GM19467 (cell line): Measurements from ENCODE around the gene CD209.
A peak's percentile ranks its signal among the peaks of the same experiment; 100 is the strongest.

ENCODE experiments used
- ATAC-seq: cut with Tn5 transposase; IDR thresholded peaks from one replicate; pipeline ENCODE4 v1.9.1; 2021; ENCODE audit warnings: mild to moderate bottlenecking, moderate library complexity; ENCODE audit not compliant: unreplicated experiment

CD209 gene

DNA sequence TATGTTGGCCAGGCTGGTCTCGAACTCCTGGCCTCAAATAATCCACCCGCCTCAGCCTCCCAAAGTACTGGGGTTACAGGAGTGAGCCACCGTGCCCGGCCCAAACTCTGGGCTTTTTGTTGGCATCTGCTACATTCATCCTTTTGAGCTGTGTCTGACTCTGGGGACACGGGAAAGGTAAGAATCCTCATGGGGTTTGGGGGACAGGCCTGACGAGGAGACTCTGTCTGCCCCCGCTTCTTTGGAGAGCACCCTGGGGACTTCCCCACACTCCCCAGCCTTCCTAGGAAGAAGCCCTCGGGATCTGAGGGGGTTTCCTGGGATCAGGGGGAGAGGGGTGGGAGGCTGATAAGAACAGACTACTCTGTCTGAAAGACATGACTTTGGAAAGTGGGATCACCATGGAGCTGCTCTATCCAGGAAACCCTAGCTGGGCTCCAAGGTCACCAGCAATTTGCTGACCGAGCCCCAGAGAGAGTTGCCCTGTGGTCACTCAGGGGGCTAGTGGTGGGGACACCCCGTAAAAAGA, 37.3 kb downstream of the CD209 start:
- no peak for ATAC-seq

DNA sequence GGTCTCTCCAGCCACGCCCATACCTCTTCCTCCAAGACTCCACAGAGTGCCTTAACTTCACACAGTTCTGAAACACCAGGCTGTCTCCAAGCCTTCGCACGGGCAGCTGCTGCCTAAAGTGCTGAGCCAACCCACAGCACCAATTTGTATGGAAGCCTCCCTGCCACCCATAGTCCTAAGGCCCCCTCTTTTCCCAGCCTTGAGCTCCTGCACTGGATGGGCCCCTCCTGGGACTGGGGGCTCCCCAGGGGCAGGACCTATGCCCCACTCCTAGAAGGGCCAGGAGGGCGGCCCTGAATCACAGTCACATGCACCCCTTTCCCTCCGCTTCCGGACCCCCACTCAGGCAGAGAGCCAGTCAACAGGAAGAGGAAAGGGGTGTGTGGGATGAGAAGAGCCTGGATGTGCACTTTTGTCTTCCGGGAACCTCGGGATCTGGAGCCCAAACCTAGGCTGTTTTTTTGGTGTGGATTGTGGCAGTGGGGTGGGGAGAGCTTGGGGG, 40.3 kb downstream of the CD209 start:
- no peak for ATAC-seq

DNA sequence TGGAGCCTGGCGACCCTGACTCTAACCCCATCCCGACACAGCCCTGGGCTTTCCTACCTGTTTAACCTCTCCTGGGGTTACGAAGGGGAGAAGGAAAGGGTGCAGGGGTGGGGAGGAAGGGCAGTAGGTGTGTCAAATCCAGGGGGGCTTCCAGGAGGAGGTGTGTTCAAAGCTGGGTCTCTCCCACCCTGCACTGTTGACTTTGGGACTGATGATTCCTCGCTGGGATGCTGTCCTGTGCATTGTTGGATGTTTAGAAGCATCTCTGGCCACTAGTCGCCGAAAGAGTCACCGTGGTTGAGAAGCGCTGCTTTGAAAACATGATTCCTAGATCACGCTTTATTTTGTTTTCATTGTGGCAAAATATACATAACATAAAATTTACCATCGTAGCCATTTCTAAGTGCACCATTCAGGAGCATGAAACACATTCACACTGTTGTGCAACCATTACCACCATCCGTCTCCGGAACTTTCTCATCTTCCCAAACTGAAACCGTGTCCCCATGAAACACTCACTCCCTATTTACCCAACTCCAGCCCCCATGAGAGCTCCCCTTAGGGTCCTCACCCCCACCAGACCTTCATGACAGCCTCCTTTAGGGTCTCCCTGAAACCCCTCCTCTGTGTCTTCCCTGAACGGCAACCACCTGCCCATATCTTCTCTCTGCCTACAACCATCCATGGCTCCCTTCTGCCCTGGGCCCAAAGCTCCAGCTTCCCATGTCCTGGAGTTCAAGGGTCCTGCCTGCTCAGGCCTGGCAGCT, 41.0 kb downstream of the CD209 start:
- ATAC-seq = no peak

DNA sequence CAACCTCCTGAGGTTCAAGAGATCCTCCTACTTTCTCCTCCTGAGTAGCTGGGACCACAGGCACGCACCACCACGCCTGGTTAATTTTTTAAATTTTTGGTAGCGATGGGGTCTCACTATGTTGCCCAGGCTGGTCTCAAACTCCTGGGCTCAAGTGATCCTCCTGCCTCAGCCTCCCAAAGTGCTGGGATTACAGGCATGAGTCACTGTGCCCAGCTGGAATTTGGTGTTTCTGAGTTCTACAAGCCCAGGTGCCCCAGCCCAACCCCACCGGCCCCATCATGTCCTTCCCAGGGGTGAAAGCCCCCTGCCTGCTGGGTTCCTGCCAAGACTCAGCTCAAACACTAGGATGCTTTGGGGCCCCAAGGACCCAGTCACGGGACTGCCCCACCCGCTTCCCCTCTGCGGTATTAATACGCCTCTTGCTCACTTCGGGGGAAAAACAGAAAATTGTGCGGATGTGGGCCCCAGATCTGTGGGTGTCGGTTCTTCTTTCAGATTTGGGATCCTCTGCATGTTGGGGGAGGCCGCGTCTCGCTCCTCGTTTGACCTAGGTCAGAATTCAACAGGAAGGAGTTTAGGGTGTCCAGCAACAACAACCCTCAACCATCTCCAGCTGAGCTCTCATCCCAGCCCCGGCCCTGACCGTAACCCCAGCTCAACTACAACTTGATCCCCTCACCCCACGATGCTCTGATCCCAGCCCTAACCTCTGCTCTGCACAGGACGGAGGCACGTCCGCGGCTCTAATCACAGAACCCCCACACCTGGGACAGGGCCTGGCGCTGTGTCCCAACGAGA, 41.7 kb downstream of the CD209 start:
- peak; percentile 41 for ATAC-seq

DNA sequence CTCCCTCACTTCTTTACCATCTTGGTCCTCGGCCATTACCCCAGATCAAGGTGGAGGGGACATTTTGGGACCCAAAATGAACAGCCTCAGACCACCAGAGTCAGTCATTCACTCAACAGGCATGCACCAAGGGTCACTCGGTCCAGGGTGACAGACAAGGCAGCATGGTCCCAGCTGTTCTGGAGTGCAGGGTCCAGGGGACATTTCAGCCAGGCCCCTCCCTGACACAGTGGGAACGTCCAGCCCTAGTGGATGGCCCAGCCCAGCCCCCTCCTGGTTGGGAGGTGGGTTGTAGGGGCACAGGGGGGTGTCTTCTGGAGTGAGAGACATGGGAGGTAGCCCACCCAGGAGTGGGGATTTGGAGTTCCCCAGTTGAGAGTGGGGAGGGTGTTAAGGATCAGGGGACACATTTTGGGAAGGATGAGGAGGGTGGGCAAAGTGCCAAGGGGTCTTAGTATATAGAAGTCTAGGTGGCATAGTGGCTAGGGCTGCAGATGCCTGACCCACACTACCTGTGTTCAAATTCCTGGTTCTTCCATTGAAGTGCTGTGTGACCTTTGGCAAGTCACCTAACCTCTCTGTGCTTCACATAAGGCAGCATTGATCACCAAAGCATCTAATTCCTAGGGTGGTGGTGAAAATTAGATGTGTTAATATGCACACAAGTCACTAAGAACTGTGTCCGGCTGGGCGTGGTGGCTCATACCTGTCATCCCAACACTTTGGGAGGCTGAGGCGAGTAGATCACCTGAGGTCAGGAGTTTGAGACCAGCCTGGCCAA, 42.9 kb downstream of the CD209 start:
- ATAC-seq = no peak

DNA sequence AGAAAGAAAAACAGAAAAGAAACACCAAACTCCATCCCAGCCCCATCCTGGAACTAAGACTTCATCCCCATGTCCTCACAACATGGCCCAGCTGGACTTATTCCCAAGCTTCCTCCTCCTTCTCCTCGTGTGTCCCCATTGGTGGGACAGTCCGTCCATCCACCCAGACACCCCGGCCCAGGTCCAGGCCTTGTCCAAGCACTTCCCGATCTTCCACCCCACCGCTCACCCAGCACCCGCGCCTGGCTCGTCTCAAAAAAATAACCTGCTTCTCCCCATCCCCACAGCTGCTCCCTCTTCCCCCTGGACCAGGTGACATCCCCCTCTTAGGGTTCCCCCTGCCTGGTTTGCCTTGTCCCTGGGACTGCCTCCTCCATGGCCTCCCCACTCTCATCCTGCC, 44.0 kb downstream of the CD209 start:
- no peak for ATAC-seq

DNA sequence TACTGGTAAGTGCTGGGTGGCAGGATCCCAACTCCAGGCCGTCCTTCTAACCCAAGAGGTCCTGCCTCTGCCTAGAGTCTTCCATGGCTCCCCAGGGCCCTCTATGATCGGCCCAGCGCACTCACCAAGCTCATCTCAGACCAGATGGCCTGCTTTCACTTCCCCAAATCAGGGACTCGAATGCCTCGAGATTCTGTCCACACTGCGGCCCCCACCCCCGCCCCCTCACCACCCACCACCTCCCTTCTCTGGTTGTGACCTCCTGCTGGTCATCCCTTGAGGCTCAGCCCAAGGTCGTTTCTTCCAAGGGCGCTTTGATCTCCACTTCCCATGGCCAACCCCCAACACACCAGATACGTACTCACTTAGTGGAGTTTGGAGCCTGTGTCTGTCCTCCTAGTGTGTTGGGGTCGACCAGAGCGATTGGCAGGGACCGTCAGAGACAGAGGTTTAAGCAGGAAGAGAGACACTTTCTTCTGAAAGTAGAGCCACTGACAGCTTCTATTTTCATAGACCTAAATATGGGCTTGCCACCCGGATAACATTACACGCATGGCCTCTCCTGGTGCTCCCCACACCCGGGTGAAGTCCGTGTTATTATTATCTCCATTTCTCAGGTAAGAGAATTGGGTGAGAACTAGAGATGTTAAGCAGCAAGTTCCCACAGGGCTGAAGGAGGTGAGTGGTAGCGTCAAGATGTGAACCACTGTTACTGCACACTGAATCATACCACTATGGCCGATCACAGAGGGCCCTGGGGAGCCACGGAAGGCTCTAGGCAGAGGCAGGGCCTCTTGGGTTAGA, 45.5 kb downstream of the CD209 start, which contains the start of gene FCER2:
TSS of gene FCER2 (minus strand) at position 478 of the 804 bp plus-strand sequence. CDS start 2,371 bp downstream, outside the sequence.
- peak; percentile 53 for ATAC-seq

DNA sequence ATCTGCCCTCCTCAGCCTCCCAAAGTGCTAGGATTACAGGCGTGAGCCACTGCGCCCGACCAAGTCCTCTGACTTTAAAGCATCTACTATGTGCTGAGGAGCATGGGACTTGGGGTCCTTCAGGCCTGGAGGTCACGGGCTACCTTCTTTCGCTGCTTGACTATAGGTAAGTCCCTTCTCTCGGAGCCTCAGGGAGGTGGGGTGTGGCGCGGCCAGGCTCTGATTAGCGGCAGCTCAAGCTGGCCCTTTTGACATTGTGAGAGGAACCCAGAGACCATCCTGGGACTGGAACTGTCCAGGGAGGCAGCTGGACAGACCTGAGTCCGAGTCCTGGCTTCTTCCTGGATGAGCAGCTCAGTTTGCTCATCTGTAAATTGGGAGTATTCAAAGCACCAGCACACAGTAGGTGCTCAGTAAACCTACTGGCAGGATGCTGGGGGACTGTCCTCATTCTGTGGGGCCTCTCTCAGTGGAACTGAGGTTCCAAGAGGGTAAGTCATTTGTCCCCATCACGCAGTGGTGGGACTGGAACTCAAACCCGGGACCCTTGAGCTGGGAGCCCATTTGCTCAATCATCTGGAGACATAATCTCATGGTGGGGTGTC, 46.2 kb downstream of the CD209 start:
- no peak for ATAC-seq

DNA sequence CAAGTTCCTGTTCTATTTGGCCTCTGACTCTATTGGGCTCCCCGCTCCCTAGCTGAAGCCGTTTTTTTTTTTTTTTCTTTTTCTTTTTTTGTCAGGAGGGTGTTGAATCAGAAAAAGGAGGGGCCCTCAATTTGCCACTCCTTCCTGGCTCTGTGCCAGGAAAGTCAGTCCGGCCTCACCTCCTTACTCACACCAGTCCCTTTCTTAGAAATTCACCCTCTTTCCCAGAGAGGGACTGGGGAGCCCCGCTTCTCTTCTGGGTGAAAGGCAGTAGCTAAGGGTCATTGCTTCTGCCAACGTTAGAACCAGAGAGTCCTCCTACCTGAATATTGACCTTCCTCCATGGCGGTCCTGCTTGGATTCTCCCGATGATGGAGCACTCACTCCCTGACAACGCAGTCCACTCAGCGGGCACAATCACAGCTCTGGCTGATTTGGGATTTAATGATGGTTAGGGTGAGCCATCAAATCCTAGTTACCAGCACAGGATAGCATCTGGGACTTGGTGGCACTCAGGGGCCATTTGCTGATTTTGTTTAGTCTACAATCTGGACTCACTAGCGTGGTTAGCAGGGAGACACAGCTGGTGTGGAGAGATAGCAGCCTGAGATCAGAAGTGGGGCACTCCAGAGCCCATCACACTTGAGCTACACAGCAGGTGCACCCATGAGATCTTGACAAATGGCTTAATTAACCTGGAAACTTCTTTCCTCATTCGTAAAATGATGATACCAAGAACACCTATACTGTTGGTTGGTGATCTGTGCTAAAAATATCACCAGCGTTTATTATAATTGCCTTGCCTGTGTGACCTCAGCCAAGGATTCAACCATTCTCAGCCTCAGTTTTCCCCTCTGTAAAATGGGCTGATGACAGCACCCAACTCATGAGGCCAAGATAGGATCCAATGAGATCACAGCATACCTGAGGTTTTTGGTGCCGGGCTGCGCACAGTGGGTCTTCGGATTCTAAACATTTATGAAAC, 47.6 kb downstream of the CD209 start:
- no peak for ATAC-seq

DNA sequence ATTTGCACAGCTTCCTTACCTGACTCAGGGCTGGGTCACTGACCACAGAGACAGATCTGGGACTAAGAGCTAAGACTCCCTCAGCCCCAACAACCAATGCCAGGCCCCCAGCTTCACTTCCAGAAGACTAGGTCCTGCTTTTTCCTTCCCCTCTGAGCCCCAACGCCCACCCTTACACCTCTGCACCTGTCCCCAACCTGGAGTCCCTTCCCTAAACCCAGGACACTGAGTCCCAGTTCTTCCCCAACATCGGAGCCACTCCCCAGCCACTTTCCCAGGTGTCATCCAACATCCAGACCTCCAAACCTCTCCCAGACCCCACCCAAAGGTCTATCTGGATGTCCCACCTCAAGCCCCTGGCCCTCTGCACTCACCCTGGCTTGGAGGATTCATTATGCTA, 48.3 kb downstream of the CD209 start:
- ATAC-seq = no peak

DNA sequence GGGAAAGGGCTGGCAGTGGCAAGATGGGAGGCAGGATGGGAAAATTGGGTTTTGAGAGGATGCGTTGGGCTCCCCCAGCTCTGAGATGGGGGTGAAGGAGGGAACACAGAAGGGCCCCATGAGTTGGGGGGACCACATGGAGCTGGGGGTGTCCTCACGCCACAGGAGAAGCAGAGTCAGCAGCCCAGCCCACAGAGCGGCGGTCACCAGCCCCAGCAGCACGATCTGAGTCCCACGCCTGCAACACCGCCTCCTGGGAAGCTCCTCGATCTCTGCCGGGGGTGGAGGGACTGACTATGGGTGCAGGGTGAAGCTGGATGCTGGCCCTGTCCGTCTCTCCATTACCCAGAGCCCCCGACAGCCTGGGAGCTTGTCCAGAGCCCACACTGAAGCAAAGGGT, 48.8 kb downstream of the CD209 start:
- no peak for ATAC-seq

DNA sequence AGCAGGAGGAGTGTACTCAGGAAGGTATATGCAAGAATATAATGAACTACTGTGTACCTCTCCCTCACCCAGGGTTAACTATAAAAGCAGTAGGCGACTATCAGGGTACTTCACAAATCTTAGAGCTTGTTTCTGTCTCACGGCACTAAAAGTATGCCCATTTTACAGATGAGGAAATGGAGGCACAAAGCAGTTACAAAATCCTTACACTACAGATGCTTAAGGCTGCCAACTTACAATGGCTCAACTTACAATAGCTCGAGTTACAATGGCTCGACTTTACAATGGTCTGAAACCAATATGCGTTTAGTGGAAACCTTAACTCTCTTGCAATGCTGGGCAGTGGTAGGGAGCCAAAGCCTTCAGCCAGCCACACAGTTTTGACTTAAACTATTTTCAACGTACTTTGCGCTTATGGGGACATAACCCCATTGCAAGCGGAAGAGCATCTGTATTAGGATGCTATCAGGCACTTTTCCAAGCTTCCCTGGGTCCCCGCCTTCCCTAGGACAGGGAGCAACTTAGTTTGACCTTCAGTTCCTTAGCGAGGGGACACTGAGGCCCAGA, 49.5 kb downstream of the CD209 start:
- ATAC-seq = no peak

DNA sequence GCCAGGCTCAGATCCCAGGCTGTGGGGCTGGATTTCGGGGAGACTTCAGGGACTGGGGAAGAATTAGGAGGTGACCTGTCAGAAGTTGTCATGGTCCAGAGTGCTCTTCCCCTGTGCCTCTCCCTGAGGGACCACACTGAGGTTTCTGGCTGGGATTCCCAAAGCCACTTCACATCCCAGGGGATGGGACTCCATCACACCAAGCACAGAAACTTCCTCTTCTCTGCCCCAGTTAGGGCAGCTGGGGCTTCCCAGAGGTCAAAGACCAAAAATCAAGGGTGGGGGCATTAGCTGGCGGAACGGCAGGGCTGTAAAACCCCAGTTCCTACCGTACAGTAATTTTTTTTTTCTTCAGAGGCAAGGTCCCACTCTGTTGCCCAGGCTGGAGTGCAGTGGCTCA, 52.8 kb downstream of the CD209 start:
- ATAC-seq = no peak

DNA sequence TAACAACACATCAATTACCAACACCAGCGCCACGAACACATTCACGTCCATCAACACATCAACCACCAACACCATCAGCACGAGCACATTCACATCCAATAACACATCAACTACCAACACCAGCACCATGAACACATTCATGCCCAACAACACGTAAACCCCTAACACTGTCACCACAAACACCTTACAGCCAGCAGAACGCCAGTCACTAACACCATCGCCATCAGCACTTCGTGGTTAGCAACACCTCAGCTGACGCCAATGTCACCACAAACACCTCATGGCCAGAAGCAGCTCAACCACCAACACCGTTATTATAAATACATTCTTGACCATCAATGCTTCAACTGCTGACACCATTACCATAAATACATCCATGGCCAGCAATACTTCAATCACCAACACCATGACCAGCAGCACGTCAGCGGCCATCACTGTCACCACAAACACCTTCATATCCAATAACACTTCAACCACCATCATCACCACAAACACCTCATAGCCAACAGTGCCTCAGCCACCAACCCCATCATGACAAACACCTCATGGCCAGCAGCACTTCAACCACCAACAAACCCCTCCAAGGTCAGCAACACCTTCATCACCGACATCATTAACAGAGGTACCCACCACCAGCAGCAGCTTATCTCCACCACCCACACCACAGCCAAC, 54.8 kb downstream of the CD209 start:
- no peak for ATAC-seq

DNA sequence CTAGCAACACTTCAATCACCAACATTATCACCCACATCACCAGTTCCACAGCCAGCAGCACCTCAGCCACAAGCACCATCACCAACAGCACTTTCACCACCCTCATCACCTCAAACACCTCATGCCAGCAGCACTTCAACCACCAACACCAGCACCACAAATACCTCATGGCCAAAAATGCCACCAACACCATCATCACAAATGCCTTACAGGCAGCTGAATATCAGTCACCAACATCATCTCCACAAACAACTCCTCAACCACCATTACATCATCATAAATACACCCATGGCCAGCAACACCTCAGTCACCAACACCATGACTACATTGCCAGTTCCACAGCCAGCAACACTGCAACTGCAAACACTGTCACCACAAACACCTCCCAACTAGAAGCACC, 55.8 kb downstream of the CD209 start:
- no peak for ATAC-seq

DNA sequence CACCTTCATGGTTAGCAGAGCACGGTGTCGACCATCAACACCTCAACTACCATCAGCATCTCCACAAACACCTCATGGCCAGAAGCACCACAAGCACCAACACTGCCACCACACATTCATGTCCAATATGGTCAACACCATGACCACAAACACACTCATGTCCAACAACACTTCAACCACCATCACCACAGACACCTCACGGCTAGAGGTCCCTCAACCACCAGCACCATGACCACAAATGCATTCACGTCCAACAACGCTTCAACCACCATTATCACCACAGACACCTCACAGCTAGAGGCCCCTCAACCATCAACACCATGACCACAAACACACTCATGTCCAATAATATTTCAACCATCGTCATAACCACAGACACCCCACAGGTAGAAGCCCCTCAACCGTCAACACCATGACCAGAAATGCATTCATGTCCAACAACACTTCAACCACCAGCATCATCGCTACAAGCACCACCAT, 56.5 kb downstream of the CD209 start:
- ATAC-seq = no peak
